HG03135 (cell line): ENCODE measurements around the gene FAM9A.

Experiments used
- ATAC-seq: cut with Tn5 transposase; IDR thresholded peaks from one replicate; pipeline ENCODE4 v1.9.1; 2021; ENCODE audit warnings: mild to moderate bottlenecking, moderate library complexity; ENCODE audit not compliant: unreplicated experiment

FAM9A gene

GRCh38 chrX:8801041-8801599 is at the start of gene FAM9A:
Gene FAM9A (minus strand): TSS chrX:8801383. CDS start chrX:8800171, 1,212 bp downstream.
- no peak for ATAC-seq

- no peak for ATAC-seq
Observed at GRCh38 chrX:8850478-8850877, 49.3 kb upstream of the FAM9A start.

GRCh38 chrX:8849945-8850344 is 48.8 kb upstream of the FAM9A start:
- ATAC-seq, result no peak

- no peak for ATAC-seq
Observed at GRCh38 chrX:8849458-8849857, 48.3 kb upstream of the FAM9A start.

- no peak for ATAC-seq
Observed at GRCh38 chrX:8848911-8849310, 47.7 kb upstream of the FAM9A start.

GRCh38 chrX:8848441-8848840 is 47.3 kb upstream of the FAM9A start:
- no peak for ATAC-seq

DNA sequence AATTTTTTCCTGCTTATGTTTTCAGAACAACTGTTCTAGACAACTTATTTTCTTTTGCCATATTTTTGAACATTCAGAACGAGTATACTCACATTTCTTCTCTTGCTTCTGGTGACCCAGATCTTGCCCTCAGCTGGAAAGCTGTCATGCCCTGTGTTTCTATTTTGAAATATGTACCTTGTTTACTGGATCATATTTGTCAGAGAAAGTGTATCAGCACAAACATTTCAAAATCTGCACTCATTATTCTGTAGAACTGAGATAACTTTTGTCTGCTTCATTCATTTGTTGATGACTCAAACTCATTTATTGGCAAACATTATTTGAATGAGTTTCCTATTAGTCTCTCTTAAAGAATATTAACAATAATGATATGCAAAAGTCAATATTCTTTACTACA is 46.2 kb upstream of the FAM9A start:
- ATAC-seq, result no peak

- no peak for ATAC-seq
Observed at GRCh38 chrX:8846266-8846665, 45.1 kb upstream of the FAM9A start.

- no peak for ATAC-seq
Observed at GRCh38 chrX:8845469-8845868, 44.3 kb upstream of the FAM9A start.

GRCh38 chrX:8845060-8845459 is 43.9 kb upstream of the FAM9A start:
- no peak for ATAC-seq

GRCh38 chrX:8844157-8844556 is 43.0 kb upstream of the FAM9A start:
- no peak for ATAC-seq

DNA sequence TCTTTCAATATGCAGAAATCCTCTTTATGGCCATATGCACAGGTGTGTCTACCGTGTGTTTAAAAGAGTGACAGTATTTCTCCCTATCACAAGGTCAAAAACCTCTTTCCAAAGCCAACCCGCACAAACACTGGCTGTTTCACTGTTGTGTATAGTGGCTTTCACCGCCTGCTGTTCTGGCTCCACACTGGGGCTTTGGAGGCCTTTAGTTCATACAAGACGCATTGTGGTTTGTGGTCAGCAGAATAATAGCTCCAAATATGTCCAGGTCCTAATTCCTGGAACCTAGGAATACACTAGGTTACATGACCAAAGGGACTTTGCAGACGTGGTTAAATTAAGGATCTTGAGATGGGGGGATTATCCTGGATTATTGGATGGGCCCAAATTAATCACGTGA is 40.7 kb upstream of the FAM9A start:
- ATAC-seq, result no peak

DNA sequence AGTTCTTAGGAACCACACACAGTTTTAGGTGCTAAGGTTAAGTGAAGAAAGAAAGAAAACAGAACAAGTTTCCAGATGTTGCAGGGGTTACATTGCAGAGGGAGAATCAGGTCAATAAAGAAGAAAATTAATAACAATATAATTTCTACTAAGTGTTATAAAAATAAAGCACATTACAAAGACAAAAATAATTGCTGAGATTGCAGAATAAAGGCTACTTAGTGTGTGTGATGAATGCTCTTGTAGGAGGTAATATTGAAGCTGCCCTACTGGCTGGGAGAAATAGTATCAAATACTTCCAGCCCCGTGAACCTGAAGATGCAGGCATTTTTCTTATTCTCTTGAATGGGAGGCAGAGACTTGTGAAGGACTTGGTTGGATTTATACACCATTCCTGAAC is 33.2 kb upstream of the FAM9A start:
- ATAC-seq, result no peak

- ATAC-seq, result no peak
Observed at GRCh38 chrX:8832582-8833378, 31.6 kb upstream of the FAM9A start.

- no peak for ATAC-seq
Observed at GRCh38 chrX:8823698-8824097, 22.5 kb upstream of the FAM9A start.

GRCh38 chrX:8822002-8822401 is 20.8 kb upstream of the FAM9A start:
- ATAC-seq, result no peak

GRCh38 chrX:8820910-8821527 is 19.8 kb upstream of the FAM9A start:
- ATAC-seq, result no peak

DNA sequence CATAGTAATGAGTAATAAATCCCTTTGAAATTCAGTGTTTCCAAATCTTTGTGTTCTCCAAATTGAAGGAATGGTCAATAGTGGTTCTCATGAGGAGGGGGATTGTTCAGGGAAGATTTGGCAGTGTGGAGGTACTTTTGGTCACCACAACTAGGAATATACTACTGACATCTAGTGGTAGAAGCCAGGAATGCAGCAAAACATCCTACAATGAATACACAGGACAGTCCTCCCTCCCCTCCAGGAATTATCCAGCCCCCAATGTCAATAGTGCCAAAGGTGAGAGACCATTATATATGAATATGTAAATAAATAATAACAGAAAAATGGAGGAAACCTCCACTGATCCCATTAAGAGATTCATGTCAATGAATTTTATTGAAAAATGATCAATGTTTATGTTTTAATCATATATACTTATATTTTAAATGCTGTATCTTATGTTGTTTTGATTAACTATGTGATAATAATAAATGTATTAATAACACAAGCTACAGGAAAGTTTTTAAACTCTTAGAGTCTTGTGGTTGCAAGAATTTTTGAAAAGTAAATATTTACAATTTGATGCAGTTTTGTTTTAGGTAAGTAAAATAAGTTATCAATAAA is 14.4 kb upstream of the FAM9A start:
- no peak for ATAC-seq

GRCh38 chrX:8813036-8813435 is 11.9 kb upstream of the FAM9A start:
- ATAC-seq, result no peak

GRCh38 chrX:8811611-8812010 is 10.4 kb upstream of the FAM9A start:
- no peak for ATAC-seq

DNA sequence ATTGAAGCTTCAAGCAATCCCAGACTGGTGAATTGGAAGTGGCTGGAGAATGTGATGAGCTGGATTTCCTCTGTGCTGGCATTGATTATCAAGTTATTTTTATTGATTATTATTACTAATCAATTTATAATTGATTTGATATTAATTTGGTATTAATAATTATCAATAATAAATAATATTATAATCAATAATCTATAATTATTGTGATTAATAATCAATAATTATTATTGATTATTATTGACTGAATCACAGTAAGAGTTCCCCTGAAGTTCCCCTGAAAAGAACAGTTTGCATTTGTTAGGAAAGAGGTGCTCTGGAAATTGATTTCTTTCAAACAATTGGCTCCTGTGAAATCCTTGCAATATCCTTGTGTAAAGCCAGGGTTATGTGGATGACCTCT is 7.5 kb upstream of the FAM9A start:
- ATAC-seq, result no peak

- ATAC-seq, result no peak
Observed at GRCh38 chrX:8805974-8806373, 4.8 kb upstream of the FAM9A start.
